Keratinocyte (primary cell): ENCODE measurements around the gene PHACTR1.

ENCODE experiments used
- EZH2 ChIP-seq: IDR thresholded peaks from one replicate; pipeline ENCODE4 v1.6.1; 2012; ENCODE audit warnings: inconsistent platforms, mild to moderate bottlenecking, low read length, moderate library complexity
- TF ChIP-seq, protein P1 (sequence below), 3 experiments: IDR thresholded peaks in 1 of 3; conservative IDR thresholded peaks in 1 of 3; optimal IDR thresholded peaks in 1 of 3; 2 replicates in 2 of 3; 3 replicates in 1 of 3; pipeline versions ENCODE3 to v1.5.1; 2011; ENCODE audit warnings: low read length in 3 of 3, mild to moderate bottlenecking in 3 of 3, moderate library complexity in 2 of 3, control low read depth in 1 of 3, inconsistent platforms in 1 of 3; ENCODE audit not compliant: insufficient read depth in 2 of 3; ENCODE audit errors: extremely low read depth in 1 of 3

DNA sequence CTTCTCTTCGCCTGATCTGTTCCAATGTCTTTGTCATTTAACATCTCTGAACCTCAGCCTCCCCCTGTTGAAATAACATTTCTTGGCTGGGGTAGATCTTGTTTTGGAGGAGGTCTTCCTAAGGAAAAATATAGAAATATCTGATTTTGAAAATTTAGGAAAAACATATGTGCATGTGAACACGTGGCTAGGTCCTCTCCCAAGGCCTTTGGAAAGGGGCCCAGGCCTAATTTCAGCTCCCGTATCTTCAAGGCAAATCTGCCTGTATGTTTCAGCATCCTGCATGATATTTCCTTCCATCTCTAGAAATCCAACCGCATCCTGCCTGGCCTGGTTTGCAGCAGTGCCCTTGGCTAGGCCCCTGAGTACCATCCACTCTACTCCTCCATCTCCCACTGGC is 261.2 kb downstream of the PHACTR1 start:
- TF ChIP-seq, protein P1, sequence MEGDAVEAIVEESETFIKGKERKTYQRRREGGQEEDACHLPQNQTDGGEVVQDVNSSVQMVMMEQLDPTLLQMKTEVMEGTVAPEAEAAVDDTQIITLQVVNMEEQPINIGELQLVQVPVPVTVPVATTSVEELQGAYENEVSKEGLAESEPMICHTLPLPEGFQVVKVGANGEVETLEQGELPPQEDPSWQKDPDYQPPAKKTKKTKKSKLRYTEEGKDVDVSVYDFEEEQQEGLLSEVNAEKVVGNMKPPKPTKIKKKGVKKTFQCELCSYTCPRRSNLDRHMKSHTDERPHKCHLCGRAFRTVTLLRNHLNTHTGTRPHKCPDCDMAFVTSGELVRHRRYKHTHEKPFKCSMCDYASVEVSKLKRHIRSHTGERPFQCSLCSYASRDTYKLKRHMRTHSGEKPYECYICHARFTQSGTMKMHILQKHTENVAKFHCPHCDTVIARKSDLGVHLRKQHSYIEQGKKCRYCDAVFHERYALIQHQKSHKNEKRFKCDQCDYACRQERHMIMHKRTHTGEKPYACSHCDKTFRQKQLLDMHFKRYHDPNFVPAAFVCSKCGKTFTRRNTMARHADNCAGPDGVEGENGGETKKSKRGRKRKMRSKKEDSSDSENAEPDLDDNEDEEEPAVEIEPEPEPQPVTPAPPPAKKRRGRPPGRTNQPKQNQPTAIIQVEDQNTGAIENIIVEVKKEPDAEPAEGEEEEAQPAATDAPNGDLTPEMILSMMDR (optimal IDR thresholded peaks at IDR 0.05 in 1 of 3, IDR thresholded peaks at IDR 0.05 in 1 of 3, conservative IDR thresholded peaks at IDR 0.05 in 1 of 3; ENCODE audit: extremely low read depth in 1 of 3, insufficient read depth in 2 of 3, low read length in 3 of 3), result no peak
- no peak for TF ChIP-seq EZH2
